Measurements from ENCODE around the gene MYO1G. TPM values are rescaled to one million over a fixed set of nuclear protein-coding genes. Genes with fewer than 3 reads are reported as not detected.
A peak's percentile ranks its signal among the peaks of the same experiment; 100 is the strongest.

MYO1G gene
- total RNA-seq, 1 experiment from 2014 or later = 0.41 TPM

DNA sequence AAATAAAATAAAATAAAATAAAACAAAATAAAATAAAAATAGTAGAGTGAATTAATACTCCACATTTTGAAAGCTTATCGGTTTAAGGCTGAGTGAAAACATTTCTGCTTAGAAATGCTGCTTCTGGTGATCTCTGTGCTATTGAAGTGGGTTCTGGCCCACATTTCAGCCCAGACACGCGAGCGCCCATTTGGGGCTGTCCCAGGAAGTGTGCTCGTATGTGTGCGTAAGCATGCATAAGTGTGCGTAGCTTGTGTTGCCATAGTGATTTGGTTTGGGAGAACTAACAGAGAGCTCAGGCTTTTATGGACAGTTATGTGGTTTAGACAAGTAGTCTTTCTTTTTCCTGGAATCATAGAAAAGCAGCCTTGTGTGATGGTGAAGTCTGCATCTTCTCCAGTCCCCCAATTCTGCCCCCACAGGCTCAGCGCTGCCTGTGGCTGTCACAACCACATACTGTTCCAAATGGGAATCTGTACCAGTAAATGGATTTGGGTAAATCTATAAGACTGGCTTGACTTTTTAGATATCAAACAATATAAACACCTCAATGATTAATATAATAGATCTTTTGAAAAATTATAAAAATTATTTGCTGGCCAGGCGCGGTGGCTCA, 63.7 kb downstream of the MYO1G start:
- Histone ChIP-seq H3K9me3 (ENCODE audit: control insufficient read depth, insufficient read depth, low read depth, low read length) (no peaks in the 10 kb centered on the region), H3K4me3 (ENCODE audit: low read depth in 2 of 2, low read length in 2 of 2) (no peak overlapping the region), H3K27me3 (ENCODE audit: control insufficient read depth, insufficient read depth, low read length) (no peaks in the 10 kb centered on the region), H3K4me1 (ENCODE audit: control insufficient read depth, insufficient read depth, low read length) (peaks cover 11% of the 10 kb centered on the region), H3K27ac (ENCODE audit: low read length) (no peak overlapping the region), H3K36me3 (ENCODE audit: control insufficient read depth, insufficient read depth, low read length) (no peaks in the 10 kb centered on the region)
- POLR2A ChIA-PET = no interaction called here
- in situ Hi-C loops (cut with HindIII; ENCODE audit: low pct_unique_long_range_greater_than_20kb, low sequenced_read_pairs) = no loop called here
- intact Hi-C loops (cut with micrococcal nuclease; ENCODE audit: unreplicated experiment) = no loop called here
- no peak for TF ChIP-seq POLR2AphosphoS5 (IDR thresholded peaks at IDR 0.05; ENCODE audit: low read depth, low read length)
- TF ChIP-seq, protein P1, sequence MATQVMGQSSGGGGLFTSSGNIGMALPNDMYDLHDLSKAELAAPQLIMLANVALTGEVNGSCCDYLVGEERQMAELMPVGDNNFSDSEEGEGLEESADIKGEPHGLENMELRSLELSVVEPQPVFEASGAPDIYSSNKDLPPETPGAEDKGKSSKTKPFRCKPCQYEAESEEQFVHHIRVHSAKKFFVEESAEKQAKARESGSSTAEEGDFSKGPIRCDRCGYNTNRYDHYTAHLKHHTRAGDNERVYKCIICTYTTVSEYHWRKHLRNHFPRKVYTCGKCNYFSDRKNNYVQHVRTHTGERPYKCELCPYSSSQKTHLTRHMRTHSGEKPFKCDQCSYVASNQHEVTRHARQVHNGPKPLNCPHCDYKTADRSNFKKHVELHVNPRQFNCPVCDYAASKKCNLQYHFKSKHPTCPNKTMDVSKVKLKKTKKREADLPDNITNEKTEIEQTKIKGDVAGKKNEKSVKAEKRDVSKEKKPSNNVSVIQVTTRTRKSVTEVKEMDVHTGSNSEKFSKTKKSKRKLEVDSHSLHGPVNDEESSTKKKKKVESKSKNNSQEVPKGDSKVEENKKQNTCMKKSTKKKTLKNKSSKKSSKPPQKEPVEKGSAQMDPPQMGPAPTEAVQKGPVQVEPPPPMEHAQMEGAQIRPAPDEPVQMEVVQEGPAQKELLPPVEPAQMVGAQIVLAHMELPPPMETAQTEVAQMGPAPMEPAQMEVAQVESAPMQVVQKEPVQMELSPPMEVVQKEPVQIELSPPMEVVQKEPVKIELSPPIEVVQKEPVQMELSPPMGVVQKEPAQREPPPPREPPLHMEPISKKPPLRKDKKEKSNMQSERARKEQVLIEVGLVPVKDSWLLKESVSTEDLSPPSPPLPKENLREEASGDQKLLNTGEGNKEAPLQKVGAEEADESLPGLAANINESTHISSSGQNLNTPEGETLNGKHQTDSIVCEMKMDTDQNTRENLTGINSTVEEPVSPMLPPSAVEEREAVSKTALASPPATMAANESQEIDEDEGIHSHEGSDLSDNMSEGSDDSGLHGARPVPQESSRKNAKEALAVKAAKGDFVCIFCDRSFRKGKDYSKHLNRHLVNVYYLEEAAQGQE (IDR thresholded peaks at IDR 0.05; ENCODE audit: insufficient read depth in 1 of 2, low read depth in 2 of 2, low read length in 1 of 2) = no peak
- TF ChIP-seq, protein P2, sequence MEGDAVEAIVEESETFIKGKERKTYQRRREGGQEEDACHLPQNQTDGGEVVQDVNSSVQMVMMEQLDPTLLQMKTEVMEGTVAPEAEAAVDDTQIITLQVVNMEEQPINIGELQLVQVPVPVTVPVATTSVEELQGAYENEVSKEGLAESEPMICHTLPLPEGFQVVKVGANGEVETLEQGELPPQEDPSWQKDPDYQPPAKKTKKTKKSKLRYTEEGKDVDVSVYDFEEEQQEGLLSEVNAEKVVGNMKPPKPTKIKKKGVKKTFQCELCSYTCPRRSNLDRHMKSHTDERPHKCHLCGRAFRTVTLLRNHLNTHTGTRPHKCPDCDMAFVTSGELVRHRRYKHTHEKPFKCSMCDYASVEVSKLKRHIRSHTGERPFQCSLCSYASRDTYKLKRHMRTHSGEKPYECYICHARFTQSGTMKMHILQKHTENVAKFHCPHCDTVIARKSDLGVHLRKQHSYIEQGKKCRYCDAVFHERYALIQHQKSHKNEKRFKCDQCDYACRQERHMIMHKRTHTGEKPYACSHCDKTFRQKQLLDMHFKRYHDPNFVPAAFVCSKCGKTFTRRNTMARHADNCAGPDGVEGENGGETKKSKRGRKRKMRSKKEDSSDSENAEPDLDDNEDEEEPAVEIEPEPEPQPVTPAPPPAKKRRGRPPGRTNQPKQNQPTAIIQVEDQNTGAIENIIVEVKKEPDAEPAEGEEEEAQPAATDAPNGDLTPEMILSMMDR (IDR thresholded peaks at IDR 0.05) = no peak
- TF ChIP-seq SIN3A (IDR thresholded peaks at IDR 0.05; ENCODE audit: borderline replicate concordance, insufficient read depth, low read depth, low read length) = no peak
- no peak for TF ChIP-seq TCF7L2 (IDR thresholded peaks at IDR 0.05; ENCODE audit: low read depth, low read length)
- ATAC-seq (no peak), DNase-seq (ENCODE audit: low read depth, low spot score) (no peak)
- CTCF ChIA-PET = no interaction called here
- no TSS peak for BruUV-seq (replicated peaks)

DNA sequence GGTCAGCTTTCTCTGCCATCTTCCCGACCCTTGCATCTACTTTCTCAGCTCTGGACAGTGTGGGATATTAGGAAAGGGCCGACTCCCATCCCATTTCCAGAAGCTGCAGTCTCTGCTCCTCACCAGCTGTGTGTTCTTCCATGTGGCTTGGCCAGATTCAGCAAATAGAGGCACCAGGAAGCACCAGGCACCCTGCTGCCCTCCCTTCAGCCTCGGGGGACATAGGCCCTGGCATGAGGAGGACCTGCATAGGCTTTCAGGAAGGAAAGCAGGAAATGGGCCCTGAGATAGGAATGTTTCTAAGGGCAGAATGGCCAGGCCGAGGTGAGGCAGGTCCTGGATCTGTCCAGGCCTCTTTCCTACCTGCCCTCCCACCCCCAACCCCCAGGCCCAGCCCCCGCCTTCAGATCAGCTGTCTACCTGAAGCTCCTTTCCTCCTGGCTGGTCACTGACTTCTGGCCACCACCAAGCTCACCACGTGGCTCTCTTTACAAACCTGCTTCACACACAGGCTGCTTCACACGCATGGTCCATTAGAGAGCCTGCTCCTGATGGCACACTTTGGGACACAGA, 66.0 kb downstream of the MYO1G start:
- no TSS peak for BruUV-seq (replicated peaks)
- ChIA-PET POLR2A (interaction anchor here (0.6 to 1.0 kb wide), 3 partner anchors 17 to 86 kb away, joined by 3 to 15 read pairs (median 4); no protein-coding TSS in a partner anchor), CTCF (no interaction called here)
- no peak for DNase-seq (ENCODE audit: low read depth, low spot score)
- Histone ChIP-seq H3K4me3 (ENCODE audit: low read depth in 2 of 2, low read length in 2 of 2) (no peak overlapping the region), H3K9me3 (ENCODE audit: control insufficient read depth, insufficient read depth, low read depth, low read length) (no peaks in the 10 kb centered on the region), H3K36me3 (ENCODE audit: control insufficient read depth, insufficient read depth, low read length) (no peaks in the 10 kb centered on the region), H3K27me3 (ENCODE audit: control insufficient read depth, insufficient read depth, low read length) (no peaks in the 10 kb centered on the region), H3K4me1 (ENCODE audit: control insufficient read depth, insufficient read depth, low read length) (peaks cover 11% of the 10 kb centered on the region), H3K27ac (ENCODE audit: low read length) (peak overlapping the region; percentile 40; the same call in 1 of the 2 replicates)
- in situ Hi-C loops (cut with HindIII; ENCODE audit: low pct_unique_long_range_greater_than_20kb, low sequenced_read_pairs) = no loop called here
- intact Hi-C loops (cut with micrococcal nuclease; ENCODE audit: unreplicated experiment) = no loop called here
- ATAC-seq = peak; percentile 78
- TF ChIP-seq TCF7L2 (IDR thresholded peaks at IDR 0.05; ENCODE audit: low read depth, low read length) = no peak
- TF ChIP-seq, protein P2 (IDR thresholded peaks at IDR 0.05) = no peak
- TF ChIP-seq SIN3A (IDR thresholded peaks at IDR 0.05; ENCODE audit: borderline replicate concordance, insufficient read depth, low read depth, low read length) = no peak
- no peak for TF ChIP-seq POLR2AphosphoS5 (IDR thresholded peaks at IDR 0.05; ENCODE audit: low read depth, low read length)
- TF ChIP-seq, protein P1 (IDR thresholded peaks at IDR 0.05; ENCODE audit: insufficient read depth in 1 of 2, low read depth in 2 of 2, low read length in 1 of 2) = no peak
